ENCODE data around the gene C6orf62.
"Not testable (repeated sequence)": the region's sequence is repeated elsewhere in the genome, so short reads cannot be mapped to it uniquely, and the experiment has no call there.

C6orf62 gene

DNA sequence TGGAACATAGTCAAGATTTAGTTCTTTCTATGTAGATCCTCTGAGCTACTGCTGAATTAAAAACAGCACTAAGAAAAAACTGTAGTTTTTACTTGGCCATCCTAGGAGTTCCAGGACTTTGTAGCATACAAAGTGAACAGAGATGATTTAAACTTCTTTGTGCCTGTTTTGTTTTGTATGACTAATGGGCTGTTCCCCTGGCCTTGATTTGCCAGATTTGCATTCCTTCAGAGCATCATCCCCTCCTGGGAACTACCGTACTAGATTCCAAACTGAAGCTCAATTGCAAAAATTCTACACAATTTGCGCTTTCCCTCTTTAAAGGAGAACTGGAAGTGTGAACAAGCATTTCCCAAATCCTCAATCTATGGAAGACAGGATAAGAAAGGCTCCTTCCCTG, 29.0 kb downstream of the C6orf62 start:
- no peak for DNase-seq (ENCODE audit: low read depth)
- no peak overlapping the region for H3K4me3 ChIP-seq (ENCODE audit: low read depth, low read length)
- no peak for TF ChIP-seq CTCF (IDR thresholded peaks at IDR 0.05; ENCODE audit: low read depth, low read length, missing control alignments)

DNA sequence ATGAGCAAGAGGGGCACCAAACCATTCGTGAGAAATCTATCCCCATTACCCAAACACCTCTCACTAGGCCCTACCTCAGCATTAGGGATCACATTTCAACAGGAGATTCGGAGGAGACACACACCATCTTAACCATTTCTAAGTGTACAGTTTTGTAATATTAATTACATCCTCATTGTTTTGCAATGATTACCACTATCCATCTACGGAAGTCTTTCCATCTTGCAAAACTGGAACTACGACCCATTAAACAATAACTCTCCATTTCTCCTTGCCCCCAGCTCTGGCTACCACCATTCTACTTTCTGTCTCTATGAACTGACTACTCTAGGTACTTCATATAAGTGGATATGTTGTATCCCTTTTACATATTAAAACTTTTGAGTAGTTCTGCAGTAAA, 32.0 kb downstream of the C6orf62 start:
- DNase-seq (ENCODE audit: low read depth): no peak
- TF ChIP-seq CTCF (IDR thresholded peaks at IDR 0.05; ENCODE audit: low read depth, low read length, missing control alignments): no peak
- H3K4me3 ChIP-seq (ENCODE audit: low read depth, low read length): no peak overlapping the region

- no peak for DNase-seq (ENCODE audit: low read depth)
- H3K4me3 ChIP-seq (ENCODE audit: low read depth, low read length): no peak overlapping the region
- no peak for TF ChIP-seq CTCF (IDR thresholded peaks at IDR 0.05; ENCODE audit: low read depth, low read length, missing control alignments)
These were observed 32.5 kb downstream of the C6orf62 start for GRCh38 chr6:24686408-24686807.

DNA sequence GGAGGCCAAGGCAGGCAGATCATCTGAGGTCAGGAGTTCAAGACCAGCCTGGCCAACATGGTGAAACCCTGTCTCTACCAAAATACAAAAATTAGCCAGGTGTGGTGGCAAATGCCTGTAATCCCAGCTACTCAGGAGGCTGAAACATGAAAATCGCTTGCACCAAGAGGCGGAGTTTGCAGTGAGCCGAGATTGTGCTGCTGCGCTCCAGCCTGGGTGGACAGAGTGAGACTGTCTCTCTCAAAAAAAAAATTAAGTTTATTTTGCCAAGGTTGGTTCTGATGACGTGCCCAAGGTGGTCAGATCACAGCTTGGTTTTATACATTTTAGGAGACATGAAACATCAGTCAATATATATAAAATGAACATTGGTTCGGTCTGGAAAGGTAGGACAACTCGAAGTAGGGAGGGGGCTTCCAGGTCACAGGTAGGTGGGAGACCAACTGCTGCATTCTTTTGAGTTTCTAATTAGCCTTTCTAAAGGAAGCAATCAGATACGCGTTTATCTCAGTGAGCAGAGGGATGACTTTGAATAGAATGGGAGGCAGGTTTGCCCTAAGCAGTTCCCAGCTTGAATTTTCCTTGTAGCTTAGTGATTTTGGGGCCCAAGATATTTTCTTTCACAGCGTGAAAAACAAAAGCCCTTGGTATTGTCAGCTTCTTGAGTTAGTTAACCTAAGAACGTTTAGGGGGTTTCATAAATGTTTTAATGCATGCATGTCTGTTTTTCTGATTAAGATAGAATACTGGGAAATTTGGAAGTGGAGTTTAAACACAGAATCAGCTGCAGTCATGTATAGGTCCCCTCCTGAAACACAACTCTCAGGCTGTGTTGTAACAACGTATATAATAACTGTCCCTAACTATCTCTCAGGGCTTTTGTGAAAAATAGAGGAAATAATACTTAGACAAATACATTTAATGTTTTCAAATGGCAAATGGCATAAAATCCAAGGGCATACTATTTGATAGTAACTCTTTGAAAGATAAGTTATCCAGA, 35.4 kb downstream of the C6orf62 start:
- no peak overlapping the region for H3K4me3 ChIP-seq (ENCODE audit: low read depth, low read length)
- TF ChIP-seq CTCF (IDR thresholded peaks at IDR 0.05; ENCODE audit: low read depth, low read length, missing control alignments): no peak
- DNase-seq (ENCODE audit: low read depth): no peak

DNA sequence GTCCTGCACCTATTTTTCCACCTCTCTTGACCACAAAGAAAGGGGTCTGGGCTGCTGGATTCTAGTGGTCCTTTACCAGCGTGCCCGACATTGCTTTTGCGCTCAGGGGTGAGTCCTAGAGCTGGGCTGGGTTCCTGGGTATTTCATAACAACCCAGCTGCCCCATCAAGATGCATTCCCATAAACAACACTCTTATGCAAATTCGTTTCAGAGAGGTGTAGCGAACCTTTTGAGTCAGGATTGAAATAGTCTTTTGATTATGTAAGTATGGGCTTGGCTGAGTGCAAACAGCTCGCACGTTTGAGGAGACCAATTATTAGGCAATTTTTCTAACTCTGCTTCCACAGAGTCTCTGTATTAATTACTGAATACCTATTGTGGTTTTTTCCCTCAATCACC, 38.4 kb downstream of the C6orf62 start:
- H3K4me3 ChIP-seq (ENCODE audit: low read depth, low read length): no peak overlapping the region
- DNase-seq (ENCODE audit: low read depth): no peak
- TF ChIP-seq CTCF (IDR thresholded peaks at IDR 0.05; ENCODE audit: low read depth, low read length, missing control alignments): no peak

GRCh38 chr6:24678792-24679352, 40.1 kb downstream of the C6orf62 start:
- DNase-seq (ENCODE audit: low read depth); H3K4me3 ChIP-seq (ENCODE audit: low read depth, low read length): not testable (repeated sequence)

DNA sequence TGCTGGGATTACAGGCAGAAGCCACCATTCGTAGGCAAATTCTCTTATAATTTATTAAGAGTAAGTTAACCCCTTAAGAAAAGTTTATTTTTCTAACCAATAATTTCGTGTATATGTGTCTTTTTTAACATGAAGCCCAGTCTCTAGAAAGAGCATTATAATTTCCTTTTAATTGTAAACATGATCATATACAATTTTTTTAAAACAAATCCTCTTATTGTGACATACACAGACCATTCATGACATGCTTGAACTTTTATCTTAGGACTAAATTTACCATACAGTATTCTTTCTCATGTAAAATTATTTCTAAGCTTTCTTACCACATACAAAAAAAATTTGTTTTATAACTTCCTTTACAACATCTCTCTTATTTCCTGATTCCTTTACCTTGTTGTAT, 45.3 kb downstream of the C6orf62 start:
- H3K4me3 ChIP-seq (ENCODE audit: low read depth, low read length): no peak overlapping the region
- no peak for DNase-seq (ENCODE audit: low read depth)
- no peak for TF ChIP-seq CTCF (IDR thresholded peaks at IDR 0.05; ENCODE audit: low read depth, low read length, missing control alignments)

Measured in GM12864 (cell line).